ENCODE results near the gene MECP2.

Gene MECP2

DNA sequence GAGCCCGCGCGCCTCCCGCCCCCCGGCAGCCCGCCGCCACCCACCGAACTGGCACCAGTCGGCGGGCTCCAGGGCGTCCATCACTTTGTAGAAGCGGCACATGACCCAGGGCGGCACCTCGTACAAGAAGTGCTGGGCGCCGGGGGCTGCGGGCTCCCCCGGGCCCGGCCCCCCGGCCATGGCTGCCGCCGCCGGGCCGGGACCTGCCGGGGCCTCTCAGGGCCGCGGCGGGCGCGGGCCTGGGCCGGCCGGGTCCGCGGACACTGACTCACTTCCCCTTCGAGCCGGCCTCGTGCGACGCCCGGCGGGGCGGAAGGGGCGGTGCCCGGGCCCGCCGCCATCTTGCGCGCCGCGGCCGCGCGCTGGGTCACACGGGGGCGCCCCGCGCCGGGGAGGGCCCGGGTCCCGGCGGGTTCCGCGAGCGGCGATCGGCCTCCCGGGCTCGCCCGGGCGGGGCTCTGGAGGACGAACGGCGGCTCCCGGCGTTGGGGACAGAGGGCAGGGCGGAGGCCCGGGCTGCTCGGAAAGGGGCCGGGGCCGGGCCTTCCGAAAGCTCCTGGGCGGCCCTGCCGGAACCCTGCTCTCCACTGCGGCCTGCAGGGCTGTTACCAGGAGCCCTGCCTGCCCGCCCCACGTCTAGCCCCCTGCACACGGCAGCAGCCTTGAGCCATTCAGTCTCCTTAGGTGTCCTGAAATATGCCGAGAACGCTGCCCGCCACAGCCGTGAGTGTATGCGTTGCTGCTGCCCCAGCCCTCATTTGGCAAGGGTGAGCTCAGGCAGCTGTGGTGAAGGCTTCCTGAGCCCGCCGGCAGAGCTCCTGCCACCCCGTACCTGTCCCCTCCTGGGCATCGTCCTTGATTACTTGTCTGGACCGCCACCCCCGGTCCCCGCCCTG, 77.6 kb downstream of the MECP2 start, which contains the start of gene IRAK1:
Gene IRAK1, minus strand, starts transcription at position 270 of the 896 bp plus-strand sequence. Its CDS starts 90 bp downstream, at position 180.
- H2AK5ac ChIP-seq (ENCODE audit: low read length), result peak within 1 kb of the TSS; percentile 44
- peaks cover 8% of the 10 kb centered on the region for H3K79me1 ChIP-seq (ENCODE audit: low read length)
- H3K14ac ChIP-seq (ENCODE audit: low read length), result peak within 1 kb of the TSS; percentile 59
- H3K18ac ChIP-seq (ENCODE audit: low read length), result no peak within 1 kb of the TSS
- H3K36me3 ChIP-seq (ENCODE audit: control insufficient read depth in 1 of 2, insufficient read depth in 2 of 2, low read length in 2 of 2), result peaks cover 26 to 27% of the 10 kb centered on the region in 2 experiments
- peak within 1 kb of the TSS; percentile 82 for H4K91ac ChIP-seq (ENCODE audit: low read depth, low read length)
- no peak within 1 kb of the TSS for H2AFZ ChIP-seq (ENCODE audit: insufficient read depth, low read length, poor library complexity)
- H3K23ac ChIP-seq (ENCODE audit: low read length), result no peak within 1 kb of the TSS
- no peaks in the 10 kb centered on the region for H3K9me3 ChIP-seq (ENCODE audit: insufficient read depth, low read depth, low read length)
- peak within 1 kb of the TSS; percentile 83 for H4K12ac ChIP-seq (ENCODE audit: low read depth, low read length)
- peak within 1 kb of the TSS; percentile 50 for H2BK5ac ChIP-seq (ENCODE audit: low read depth, low read length, poor library complexity)
- peak within 1 kb of the TSS; percentile 73 for H3K27ac ChIP-seq (ENCODE audit: low read depth, low read length)
- no peak within 1 kb of the TSS for H2BK12ac ChIP-seq (ENCODE audit: low read length)
- H4K8ac ChIP-seq (ENCODE audit: low read depth, low read length), result peak within 1 kb of the TSS; percentile 86
- peaks cover 11 to 23% of the 10 kb centered on the region in 2 experiments for H3K4me1 ChIP-seq (ENCODE audit: control insufficient read depth in 1 of 2, insufficient read depth in 2 of 2, low read length in 2 of 2)
- H3K9ac ChIP-seq (ENCODE audit: low read length), result peak within 1 kb of the TSS; percentile 80
- no CpG with 5 or more reads among the region's 99 CpGs for WGBS (ENCODE audit: extremely low coverage, insufficient coverage, insufficient read length)
- peaks cover 6% of the 10 kb centered on the region for H3K79me2 ChIP-seq (ENCODE audit: control insufficient read depth, insufficient read depth, low read length, poor library complexity)
- no peaks in the 10 kb centered on the region for H3K27me3 ChIP-seq (ENCODE audit: insufficient read depth, low read length)
- peak within 1 kb of the TSS; percentile 73 for H3K4me2 ChIP-seq (ENCODE audit: low read length)
- peak within 1 kb of the TSS; percentile 74 for H3K4me3 ChIP-seq (ENCODE audit: low read depth, low read length)
- DNase-seq, result peak; percentile 32 to 57
- H3K4ac ChIP-seq (ENCODE audit: low read depth, low read length), result peak within 1 kb of the TSS; percentile 49
- peak within 1 kb of the TSS; percentile 30 for H2BK120ac ChIP-seq (ENCODE audit: insufficient read depth, low read length, poor library complexity)

DNA sequence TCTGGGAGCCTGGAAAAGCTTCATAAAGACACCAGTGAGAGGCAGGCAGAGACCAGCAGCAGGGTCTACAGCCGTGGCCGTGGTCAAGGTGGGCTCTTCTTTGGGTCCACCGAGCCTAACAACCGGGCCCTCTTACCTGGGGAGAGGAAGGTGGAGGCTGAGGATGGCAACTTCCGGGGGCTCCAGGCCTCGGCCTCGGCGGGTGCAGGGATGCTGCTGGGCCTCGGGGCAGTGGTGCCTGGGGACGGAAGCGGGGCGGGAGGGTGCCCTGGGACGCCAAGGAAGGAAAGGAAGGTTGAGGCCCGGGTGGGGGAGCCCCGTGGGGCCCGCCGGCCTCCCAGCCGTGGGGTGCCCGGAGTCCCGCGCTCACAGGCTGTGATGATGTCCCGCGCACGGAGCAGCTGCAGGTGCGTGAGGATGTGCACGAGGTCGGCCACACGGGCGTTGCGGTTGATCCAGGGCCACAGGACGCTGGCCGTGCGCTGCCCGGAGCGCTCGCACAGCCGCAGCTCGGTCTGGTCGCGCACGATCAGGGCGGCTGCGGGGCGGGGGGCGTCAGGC, 78.4 kb downstream of the MECP2 start:
- Histone ChIP-seq H4K91ac (ENCODE audit: low read depth, low read length) (peak overlapping the region; percentile 29), H3K27ac (ENCODE audit: low read depth, low read length) (no peak overlapping the region), H3K14ac (ENCODE audit: low read length) (peak overlapping the region; percentile 55), H3K9ac (ENCODE audit: low read length) (peak overlapping the region; percentile 52), H3K4me3 (ENCODE audit: low read depth, low read length) (peak overlapping the region; percentile 70), H3K36me3 (ENCODE audit: control insufficient read depth in 1 of 2, insufficient read depth in 2 of 2, low read length in 2 of 2) (peaks cover 27 to 29% of the 10 kb centered on the region in 2 experiments), H3K23ac (ENCODE audit: low read length) (no peak overlapping the region), H2AFZ (ENCODE audit: insufficient read depth, low read length, poor library complexity) (no peak overlapping the region), H4K12ac (ENCODE audit: low read depth, low read length) (peak overlapping the region; percentile 34), H3K4me1 (ENCODE audit: control insufficient read depth in 1 of 2, insufficient read depth in 2 of 2, low read length in 2 of 2) (peaks cover 11 to 23% of the 10 kb centered on the region in 2 experiments), H3K4me2 (ENCODE audit: low read length) (peak overlapping the region; percentile 73), H3K27me3 (ENCODE audit: insufficient read depth, low read length) (no peaks in the 10 kb centered on the region), H3K9me3 (ENCODE audit: insufficient read depth, low read depth, low read length) (no peaks in the 10 kb centered on the region), H3K79me1 (ENCODE audit: low read length) (peaks cover 8% of the 10 kb centered on the region), H3K4ac (ENCODE audit: low read depth, low read length) (peak overlapping the region; percentile 49), H2BK120ac (ENCODE audit: insufficient read depth, low read length, poor library complexity) (peak overlapping the region; percentile 7), H2AK5ac (ENCODE audit: low read length) (peak overlapping the region; percentile 44), H4K8ac (ENCODE audit: low read depth, low read length) (peak overlapping the region; percentile 84), H2BK5ac (ENCODE audit: low read depth, low read length, poor library complexity) (peak overlapping the region; percentile 12), H3K18ac (ENCODE audit: low read length) (no peak overlapping the region), H3K79me2 (ENCODE audit: control insufficient read depth, insufficient read depth, low read length, poor library complexity) (peaks cover 6% of the 10 kb centered on the region), H2BK12ac (ENCODE audit: low read length) (no peak overlapping the region)
- no CpG with 5 or more reads among the region's 45 CpGs for WGBS (ENCODE audit: extremely low coverage, insufficient coverage, insufficient read length)
- no peak for DNase-seq

GRCh38 chrX:154018518-154019060, 78.9 kb downstream of the MECP2 start:
- no peak overlapping the region for H2BK12ac ChIP-seq (ENCODE audit: low read length)
- no peaks in the 10 kb centered on the region for H3K27me3 ChIP-seq (ENCODE audit: insufficient read depth, low read length)
- H3K36me3 ChIP-seq (ENCODE audit: control insufficient read depth in 1 of 2, insufficient read depth in 2 of 2, low read length in 2 of 2), result peaks cover 27 to 29% of the 10 kb centered on the region in 2 experiments
- H3K18ac ChIP-seq (ENCODE audit: low read length), result no peak overlapping the region
- H2AFZ ChIP-seq (ENCODE audit: insufficient read depth, low read length, poor library complexity), result no peak overlapping the region
- H3K9me3 ChIP-seq (ENCODE audit: insufficient read depth, low read depth, low read length), result no peaks in the 10 kb centered on the region
- H3K27ac ChIP-seq (ENCODE audit: low read depth, low read length), result no peak overlapping the region
- peak overlapping the region; percentile 14 for H3K14ac ChIP-seq (ENCODE audit: low read length)
- peak overlapping the region; percentile 25 for H3K9ac ChIP-seq (ENCODE audit: low read length)
- H2BK120ac ChIP-seq (ENCODE audit: insufficient read depth, low read length, poor library complexity), result peak overlapping the region; percentile 7
- peak overlapping the region; percentile 29 for H4K91ac ChIP-seq (ENCODE audit: low read depth, low read length)
- no CpG with 5 or more reads among the region's 15 CpGs for WGBS (ENCODE audit: extremely low coverage, insufficient coverage, insufficient read length)
- H4K8ac ChIP-seq (ENCODE audit: low read depth, low read length), result peak overlapping the region; percentile 84
- no peak for DNase-seq
- peaks cover 6% of the 10 kb centered on the region for H3K79me2 ChIP-seq (ENCODE audit: control insufficient read depth, insufficient read depth, low read length, poor library complexity)
- H3K4ac ChIP-seq (ENCODE audit: low read depth, low read length), result peak overlapping the region; percentile 64
- peak overlapping the region; percentile 12 for H2BK5ac ChIP-seq (ENCODE audit: low read depth, low read length, poor library complexity)
- H3K4me1 ChIP-seq (ENCODE audit: control insufficient read depth in 1 of 2, insufficient read depth in 2 of 2, low read length in 2 of 2), result peaks cover 11 to 23% of the 10 kb centered on the region in 2 experiments
- peak overlapping the region; percentile 73 for H3K4me2 ChIP-seq (ENCODE audit: low read length)
- peak overlapping the region; percentile 6 for H4K12ac ChIP-seq (ENCODE audit: low read depth, low read length)
- no peak overlapping the region for H3K4me3 ChIP-seq (ENCODE audit: low read depth, low read length)
- peak overlapping the region; percentile 18 for H2AK5ac ChIP-seq (ENCODE audit: low read length)
- no peak overlapping the region for H3K23ac ChIP-seq (ENCODE audit: low read length)
- H3K79me1 ChIP-seq (ENCODE audit: low read length), result peaks cover 8% of the 10 kb centered on the region

DNA sequence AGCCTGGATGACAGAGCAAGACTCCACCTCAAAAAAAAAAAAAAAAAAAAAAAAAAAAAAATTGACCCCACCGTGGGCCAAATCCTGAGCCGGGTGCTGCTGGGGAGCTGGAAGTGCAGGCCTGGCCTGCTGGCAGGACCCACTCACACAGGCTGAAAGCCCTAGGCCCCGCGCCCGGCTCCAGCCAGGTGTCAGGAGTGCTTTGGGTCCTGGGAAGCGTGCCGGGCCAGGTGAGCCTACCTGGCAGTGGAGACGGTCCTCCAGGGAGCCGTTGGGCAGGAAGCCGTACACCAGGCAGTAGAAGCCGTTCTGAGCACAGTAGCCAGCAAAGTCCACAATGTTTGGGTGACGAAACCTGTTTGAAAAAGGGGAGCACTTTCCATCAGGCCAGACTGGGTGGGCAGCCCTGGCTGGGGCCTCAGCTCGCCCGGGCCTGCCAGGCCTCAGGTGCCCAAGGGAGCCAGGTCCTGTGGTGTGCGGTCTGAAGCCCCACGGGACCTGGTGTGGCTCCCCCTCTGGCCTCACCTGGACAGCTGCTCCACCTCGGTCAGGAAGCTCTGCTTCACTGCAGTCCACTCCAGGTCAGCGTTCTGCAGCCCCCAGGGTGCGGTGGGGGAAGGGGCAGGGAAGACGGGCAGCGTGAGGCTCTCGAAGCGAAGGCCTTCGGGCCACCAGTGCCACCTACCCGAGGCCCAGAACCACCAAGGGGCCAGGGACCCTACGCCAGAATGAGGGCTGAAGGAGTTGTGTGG, 79.6 kb downstream of the MECP2 start:
- Histone ChIP-seq H3K27ac (ENCODE audit: low read depth, low read length) (no peak overlapping the region), H3K18ac (ENCODE audit: low read length) (peak overlapping the region; percentile 18), H3K27me3 (ENCODE audit: insufficient read depth, low read length) (no peaks in the 10 kb centered on the region), H3K9ac (ENCODE audit: low read length) (no peak overlapping the region), H3K36me3 (ENCODE audit: control insufficient read depth in 1 of 2, insufficient read depth in 2 of 2, low read length in 2 of 2) (peaks cover 28 to 29% of the 10 kb centered on the region in 2 experiments), H3K4me2 (ENCODE audit: low read length) (no peak overlapping the region), H3K4me1 (ENCODE audit: control insufficient read depth in 1 of 2, insufficient read depth in 2 of 2, low read length in 2 of 2) (peaks cover 13 to 28% of the 10 kb centered on the region in 2 experiments), H3K4me3 (ENCODE audit: low read depth, low read length) (no peak overlapping the region), H2BK12ac (ENCODE audit: low read length) (peak overlapping the region; percentile 42), H3K79me1 (ENCODE audit: low read length) (peaks cover 8% of the 10 kb centered on the region), H3K4ac (ENCODE audit: low read depth, low read length) (peak overlapping the region; percentile 64), H3K23ac (ENCODE audit: low read length) (no peak overlapping the region), H4K8ac (ENCODE audit: low read depth, low read length) (no peak overlapping the region), H4K91ac (ENCODE audit: low read depth, low read length) (no peak overlapping the region), H2AK5ac (ENCODE audit: low read length) (peak overlapping the region; percentile 78), H3K9me3 (ENCODE audit: insufficient read depth, low read depth, low read length) (no peaks in the 10 kb centered on the region), H3K14ac (ENCODE audit: low read length) (no peak overlapping the region), H3K79me2 (ENCODE audit: control insufficient read depth, insufficient read depth, low read length, poor library complexity) (peaks cover 6% of the 10 kb centered on the region), H2BK120ac (ENCODE audit: insufficient read depth, low read length, poor library complexity) (no peak overlapping the region), H2BK5ac (ENCODE audit: low read depth, low read length, poor library complexity) (no peak overlapping the region), H4K12ac (ENCODE audit: low read depth, low read length) (no peak overlapping the region), H2AFZ (ENCODE audit: insufficient read depth, low read length, poor library complexity) (no peak overlapping the region)
- DNase-seq, result no peak
- no CpG with 5 or more reads among the region's 26 CpGs for WGBS (ENCODE audit: extremely low coverage, insufficient coverage, insufficient read length)
